Kidney glomerular epithelial cell (primary cell): ENCODE data around the gene FIGN.
A peak's percentile ranks its signal among the peaks of the same experiment; 100 is the strongest.

Experiments used
- DNase-seq: peaks from one replicate; lab custom pipeline; 2025; lab: John Stamatoyannopoulos, UW

The FIGN gene, protein sequence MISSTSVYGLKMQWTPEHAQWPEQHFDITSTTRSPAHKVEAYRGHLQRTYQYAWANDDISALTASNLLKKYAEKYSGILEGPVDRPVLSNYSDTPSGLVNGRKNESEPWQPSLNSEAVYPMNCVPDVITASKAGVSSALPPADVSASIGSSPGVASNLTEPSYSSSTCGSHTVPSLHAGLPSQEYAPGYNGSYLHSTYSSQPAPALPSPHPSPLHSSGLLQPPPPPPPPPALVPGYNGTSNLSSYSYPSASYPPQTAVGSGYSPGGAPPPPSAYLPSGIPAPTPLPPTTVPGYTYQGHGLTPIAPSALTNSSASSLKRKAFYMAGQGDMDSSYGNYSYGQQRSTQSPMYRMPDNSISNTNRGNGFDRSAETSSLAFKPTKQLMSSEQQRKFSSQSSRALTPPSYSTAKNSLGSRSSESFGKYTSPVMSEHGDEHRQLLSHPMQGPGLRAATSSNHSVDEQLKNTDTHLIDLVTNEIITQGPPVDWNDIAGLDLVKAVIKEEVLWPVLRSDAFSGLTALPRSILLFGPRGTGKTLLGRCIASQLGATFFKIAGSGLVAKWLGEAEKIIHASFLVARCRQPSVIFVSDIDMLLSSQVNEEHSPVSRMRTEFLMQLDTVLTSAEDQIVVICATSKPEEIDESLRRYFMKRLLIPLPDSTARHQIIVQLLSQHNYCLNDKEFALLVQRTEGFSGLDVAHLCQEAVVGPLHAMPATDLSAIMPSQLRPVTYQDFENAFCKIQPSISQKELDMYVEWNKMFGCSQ

GRCh38 chr2:163735685-163736432, at the start of gene FIGN:
TSS of gene FIGN (minus strand) at chr2:163736008. CDS start at chr2:163734927, 1,081 bp downstream.
- peak; percentile 86 for DNase-seq

DNA sequence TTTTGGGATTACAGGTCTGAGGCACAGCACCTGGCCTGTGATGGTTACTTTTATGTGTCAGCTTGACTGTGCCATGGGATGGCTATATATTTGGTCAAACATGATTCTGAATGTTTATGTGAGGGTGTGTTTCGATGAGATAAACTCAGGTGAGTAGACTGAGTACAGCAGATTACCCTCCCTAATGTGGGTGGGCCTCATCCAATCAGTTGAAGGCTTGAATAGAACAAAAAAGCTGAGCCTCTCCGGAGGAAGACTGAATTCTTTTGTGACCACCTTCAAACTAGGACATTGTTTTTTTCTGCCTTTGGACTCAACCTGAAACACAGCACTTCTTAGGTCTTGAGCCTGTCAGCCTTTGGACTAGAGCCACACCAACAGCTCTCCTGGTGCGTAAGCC, 49.4 kb upstream of the FIGN start:
- DNase-seq, result no peak

DNA sequence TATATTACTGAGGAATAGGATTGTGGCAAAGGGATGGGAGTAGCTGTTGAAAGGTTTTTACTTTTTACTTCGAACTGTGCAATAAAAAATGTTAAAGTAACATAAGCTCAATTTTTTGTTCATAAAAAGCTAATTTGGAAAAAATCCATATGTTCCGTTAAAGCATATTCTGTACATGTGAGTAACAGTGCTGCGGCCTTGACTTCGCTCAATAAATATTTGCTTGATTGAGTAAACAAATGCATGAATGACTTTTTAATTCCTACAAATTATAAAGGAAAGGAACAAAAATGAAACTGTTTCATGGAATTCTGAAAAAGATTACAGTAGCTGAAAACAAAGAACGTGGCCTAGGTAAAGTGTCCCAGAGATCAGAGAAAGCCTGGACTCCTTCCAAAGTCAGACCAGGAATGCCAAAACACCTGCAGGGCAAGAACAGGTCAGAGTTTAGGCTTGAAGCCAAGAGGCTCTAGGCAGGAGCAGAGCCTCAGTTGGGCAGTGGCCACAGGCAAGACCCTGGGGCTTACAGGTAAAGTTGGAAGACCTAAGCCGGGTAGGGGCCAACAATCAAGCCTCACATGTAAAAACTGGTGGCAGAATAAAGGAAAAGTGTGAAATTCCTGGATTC, 44.3 kb upstream of the FIGN start:
- DNase-seq, result no peak

- DNase-seq, result peak; percentile 96
Observed at GRCh38 chr2:163778045-163778781, 42.4 kb upstream of the FIGN start.

DNA sequence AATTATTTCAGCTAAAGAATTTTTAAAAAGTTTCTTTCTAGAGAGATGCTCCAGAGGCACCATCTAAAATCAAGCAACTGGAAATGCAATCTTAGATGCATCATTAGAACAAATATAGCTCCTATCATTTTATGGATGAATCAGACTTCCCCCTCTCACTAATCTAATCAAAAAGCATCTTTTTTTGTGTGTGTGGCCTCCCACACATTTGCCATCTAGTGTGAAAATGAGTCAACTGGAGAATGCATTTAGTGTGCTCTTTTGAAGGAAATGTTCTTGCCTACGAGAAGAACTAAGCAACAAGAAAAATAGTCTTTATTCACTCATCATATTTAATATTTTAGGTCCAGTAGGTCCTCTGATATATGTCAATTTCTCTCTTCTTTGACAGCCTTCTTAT, 39.5 kb upstream of the FIGN start:
- DNase-seq, result peak; percentile 48

GRCh38 chr2:163774862-163775261, 39.1 kb upstream of the FIGN start:
- DNase-seq, result peak; percentile 95

DNA sequence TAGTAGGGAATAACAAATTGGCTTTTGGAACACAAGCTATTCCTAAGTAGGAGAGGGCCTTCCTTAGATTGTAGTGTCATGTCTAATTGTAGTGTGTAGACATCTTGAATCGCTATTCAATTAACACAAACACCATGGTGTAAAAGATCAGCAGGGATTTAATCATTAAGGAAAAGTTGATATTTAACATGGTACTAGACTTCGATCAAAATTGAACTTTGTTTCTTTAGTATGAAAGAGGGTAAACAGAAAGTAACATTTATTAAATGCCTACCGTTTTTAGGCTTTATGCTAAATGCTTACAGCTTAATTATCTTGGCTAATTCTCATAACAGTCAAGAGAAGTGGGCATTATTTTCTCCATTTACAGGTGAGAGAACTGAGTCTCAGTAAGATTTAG, 37.5 kb upstream of the FIGN start:
- no peak for DNase-seq

GRCh38 chr2:163771596-163771995, 35.8 kb upstream of the FIGN start:
- DNase-seq, result peak; percentile 57

DNA sequence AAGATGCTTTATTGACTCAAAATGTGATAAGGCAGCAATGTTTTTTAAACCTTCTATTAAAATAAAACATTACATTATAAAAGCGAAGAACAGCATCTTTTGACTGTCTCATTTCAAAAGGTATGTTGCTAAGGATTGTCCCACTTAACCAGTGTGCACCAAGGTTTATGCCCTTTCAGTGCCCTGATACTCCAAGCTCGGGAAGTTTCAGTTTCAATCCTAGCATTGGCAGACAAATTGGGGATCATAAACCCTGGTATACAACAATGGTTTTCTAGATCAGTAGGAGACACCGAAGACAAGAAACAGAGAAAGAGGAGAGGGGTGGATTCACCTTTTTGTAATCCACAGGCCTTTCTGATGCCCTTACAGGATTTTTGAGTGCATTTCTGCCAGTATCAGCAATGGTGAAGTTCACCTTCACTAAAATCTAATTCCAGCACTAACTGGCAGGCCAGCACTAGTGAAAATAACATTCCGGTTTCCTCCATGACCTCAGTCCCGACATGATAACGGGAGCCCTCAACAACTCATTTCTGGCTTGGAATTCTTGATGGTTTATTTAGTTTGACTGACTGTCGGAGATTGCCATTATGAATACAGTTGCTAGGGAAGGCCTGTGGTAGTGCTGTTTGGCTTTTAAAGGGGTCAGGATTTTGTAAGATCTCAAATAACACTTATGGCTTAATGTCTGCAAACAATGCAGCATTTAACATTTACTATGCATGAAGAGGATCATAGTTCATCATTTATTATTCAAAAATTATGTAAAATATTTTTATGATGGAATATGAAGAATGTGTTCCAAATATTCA, 33.3 kb upstream of the FIGN start:
- DNase-seq, result no peak

- DNase-seq, result no peak
Observed at GRCh38 chr2:163767097-163767496, 31.3 kb upstream of the FIGN start.

GRCh38 chr2:163764566-163764965, 28.8 kb upstream of the FIGN start:
- no peak for DNase-seq

DNA sequence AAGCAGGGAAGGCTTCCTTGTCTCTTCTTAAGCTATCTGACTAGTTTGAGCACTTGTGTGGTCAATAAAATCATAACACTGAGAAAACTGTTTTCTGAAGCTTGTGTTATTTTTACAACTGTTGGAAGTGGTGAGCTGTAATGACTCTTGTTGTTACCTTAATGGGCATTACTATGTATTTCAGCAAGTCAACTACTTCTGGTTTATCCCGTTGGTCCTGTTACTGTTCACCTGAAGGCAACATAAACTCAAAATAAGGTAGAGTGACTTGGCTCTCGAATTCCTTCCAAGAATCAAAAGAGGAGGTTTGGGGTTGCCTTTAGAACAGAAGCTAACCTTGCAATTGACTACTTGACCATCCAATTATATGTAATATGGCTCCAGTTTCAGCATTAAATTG, 23.2 kb upstream of the FIGN start:
- DNase-seq, result no peak

DNA sequence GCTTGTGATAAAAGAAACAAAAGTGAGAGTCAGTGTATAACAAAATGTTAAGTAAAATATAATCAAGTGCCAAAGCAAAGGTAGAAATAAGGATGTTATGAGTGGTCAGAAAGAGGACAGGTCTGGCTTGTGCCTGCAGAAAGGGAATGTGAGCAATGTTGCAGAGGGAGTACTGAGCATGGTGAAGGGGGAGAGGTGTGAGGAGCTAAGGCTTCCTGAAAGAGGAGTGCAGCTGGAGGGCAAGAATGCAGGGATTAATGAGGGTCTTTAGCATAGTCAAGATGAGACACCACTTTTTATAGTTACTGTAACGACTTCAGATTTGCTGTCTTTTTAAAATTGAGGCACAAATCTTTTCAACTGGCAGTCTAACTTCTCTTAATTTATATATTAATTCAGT, 22.0 kb upstream of the FIGN start:
- DNase-seq, result no peak

GRCh38 chr2:163756588-163756987, 20.8 kb upstream of the FIGN start:
- no peak for DNase-seq

GRCh38 chr2:163755366-163755765, 19.6 kb upstream of the FIGN start:
- DNase-seq, result no peak

DNA sequence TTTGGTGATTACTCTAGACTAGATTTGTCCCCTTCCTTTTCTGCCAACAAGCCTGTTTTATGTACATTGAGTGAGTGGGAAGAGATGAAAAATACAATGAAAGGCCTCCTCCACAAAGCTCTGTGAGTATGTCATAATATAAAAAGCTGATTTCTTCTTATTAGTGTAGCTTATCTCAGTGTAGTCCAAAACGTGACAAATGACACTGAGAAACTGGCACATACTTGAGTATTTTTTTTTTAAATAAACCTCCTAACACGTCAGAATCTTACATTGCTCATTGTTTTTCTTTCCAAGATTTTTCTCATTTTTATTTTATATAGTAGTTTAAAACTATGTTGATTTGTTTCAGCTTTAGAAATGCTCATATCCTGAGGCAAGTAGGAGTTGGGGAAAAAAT, 17.9 kb upstream of the FIGN start:
- DNase-seq, result no peak

DNA sequence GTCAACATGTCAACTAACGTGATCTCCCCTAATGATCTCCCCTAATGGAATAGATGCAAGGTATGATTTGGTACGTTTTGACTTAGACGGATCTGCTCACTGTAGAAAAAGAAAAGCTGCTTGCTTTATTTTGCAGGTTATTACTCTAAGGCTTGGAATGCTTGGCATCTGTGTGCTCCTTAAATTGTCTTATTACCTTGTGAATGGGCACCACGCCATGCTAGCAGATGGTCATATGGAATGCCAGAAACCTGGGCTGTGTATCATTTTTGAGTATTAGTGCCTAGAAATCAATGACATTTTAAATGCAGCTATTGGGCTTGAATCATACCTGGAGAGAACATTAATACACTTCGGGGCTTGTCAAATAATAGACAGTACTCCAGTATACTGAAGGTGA, 16.5 kb upstream of the FIGN start:
- peak; percentile 22 for DNase-seq

- DNase-seq, result no peak
Observed at GRCh38 chr2:163751696-163752095, 15.9 kb upstream of the FIGN start.

GRCh38 chr2:163748420-163748819, 12.6 kb upstream of the FIGN start:
- no peak for DNase-seq

GRCh38 chr2:163741435-163741834, 5.6 kb upstream of the FIGN start:
- DNase-seq, result no peak

- no peak for DNase-seq
Observed at GRCh38 chr2:163737563-163737962, 1.8 kb upstream of the FIGN start.
